Measurements from ENCODE around the gene CD9.

CD9 gene

GRCh38 chr12:6285063-6285477 lies 84.9 kb downstream of the CD9 start:
- TF ChIP-seq MYC (IDR thresholded peaks at IDR 0.05; ENCODE audit: low read depth, low read length) (no peak; the same call in 1 of the 2 replicates), CTCF (IDR thresholded peaks at IDR 0.05; ENCODE audit: low read depth, low read length) (peak; percentile 69)
- H3K4me3 ChIP-seq (ENCODE audit: low read depth, low read length): no peak overlapping the region
- DNase-seq (ENCODE audit: low read depth): peak; percentile 77

DNA sequence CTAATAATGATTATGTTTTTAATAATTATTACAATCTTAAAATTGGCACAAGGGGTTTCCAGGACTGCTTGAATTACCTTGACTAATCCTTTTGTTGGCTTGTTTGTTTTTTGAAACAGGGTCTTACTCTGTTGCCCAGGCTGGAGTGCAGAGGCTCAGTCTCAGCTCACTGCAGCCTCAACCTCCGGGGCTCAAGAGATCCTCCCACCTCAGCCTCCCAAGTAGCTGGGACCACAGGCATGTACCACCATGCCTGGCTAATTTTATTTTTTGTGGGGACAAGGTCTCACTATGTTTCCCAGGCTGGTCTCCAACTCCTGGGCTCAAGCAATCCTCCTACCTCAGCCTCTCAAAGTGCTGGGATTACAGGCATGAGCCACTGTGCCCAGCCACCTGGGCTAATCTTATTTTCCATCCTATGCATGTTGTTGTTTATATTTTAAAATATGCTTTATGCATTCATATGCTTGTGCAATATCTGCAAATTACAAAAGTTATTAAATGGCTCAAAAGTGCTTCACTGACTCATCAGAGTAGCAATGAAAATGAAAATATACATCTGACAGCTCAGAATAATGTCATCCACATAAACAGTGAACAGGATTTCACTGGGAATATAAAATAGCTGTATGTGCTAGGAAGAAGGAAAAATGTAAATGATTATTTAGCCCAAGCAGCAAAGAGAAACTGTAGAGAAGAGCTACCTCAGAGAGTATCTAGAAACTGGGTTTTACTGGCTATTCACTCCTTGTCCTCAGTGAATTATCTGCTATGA lies 85.5 kb downstream of the CD9 start:
- H3K4me3 ChIP-seq (ENCODE audit: low read depth, low read length): no peak overlapping the region
- TF ChIP-seq, protein P1, sequence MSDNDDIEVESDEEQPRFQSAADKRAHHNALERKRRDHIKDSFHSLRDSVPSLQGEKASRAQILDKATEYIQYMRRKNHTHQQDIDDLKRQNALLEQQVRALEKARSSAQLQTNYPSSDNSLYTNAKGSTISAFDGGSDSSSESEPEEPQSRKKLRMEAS (IDR thresholded peaks at IDR 0.05; ENCODE audit: low read depth, low read length): no peak
- TF ChIP-seq POLR2A (IDR thresholded peaks at IDR 0.05; ENCODE audit: extremely low read depth, insufficient read length) (no peak), MYC (IDR thresholded peaks at IDR 0.05; ENCODE audit: low read depth, low read length) (no peak), CTCF (IDR thresholded peaks at IDR 0.05; ENCODE audit: low read depth, low read length) (no peak)
- no peak for DNase-seq (ENCODE audit: low read depth)
